ENCODE measurements around the gene RBM26. TPM values are rescaled to one million over a fixed set of nuclear protein-coding genes. Genes with fewer than 3 reads are reported as not detected.

The RBM26 gene
- total and polyA plus RNA-seq, 4 donors, result 6.4 to 18.4 (median 12.3) TPM

DNA sequence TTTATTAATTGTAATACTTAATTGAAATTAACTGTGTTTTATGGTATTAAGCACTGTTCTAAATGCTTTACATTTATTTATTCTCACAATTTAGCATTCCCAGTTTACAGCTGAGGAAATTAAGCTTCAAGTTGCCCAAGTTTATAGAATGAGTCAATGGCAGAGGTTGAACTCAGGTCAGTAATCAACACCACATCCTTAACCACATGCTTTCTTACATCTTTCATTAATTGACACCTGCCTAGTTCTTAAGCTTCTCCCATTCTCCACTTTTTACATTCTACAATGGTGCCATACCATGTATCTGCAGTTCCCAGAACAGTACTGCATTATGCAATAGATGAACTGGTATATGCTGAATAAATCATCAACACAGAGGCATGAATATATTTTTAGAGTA, 11.7 kb upstream of the RBM26 start:
- no peak for DNase-seq (ENCODE audit: low spot score)
- no peaks in the 10 kb centered on the region for H3K27me3 ChIP-seq (ENCODE audit: control insufficient read depth in 4 of 4, insufficient read depth in 4 of 4, low read length in 3 of 4)
- H3K27ac ChIP-seq (ENCODE audit: low read depth in 1 of 2, low read length in 2 of 2), result no peak overlapping the region
- peaks cover 0 to 5% (median 0%) of the 10 kb centered on the region in 4 donors for H3K36me3 ChIP-seq (ENCODE audit: control insufficient read depth in 4 of 4, insufficient read depth in 3 of 4, low read depth in 1 of 4, low read length in 3 of 4)
- H3K9ac ChIP-seq (ENCODE audit: low read depth in 1 of 2, low read length in 2 of 2), result no peak overlapping the region
- H3K4me3 ChIP-seq (ENCODE audit: low read depth in 1 of 3, low read length in 3 of 3), result no peak overlapping the region
- TF ChIP-seq, protein P1, sequence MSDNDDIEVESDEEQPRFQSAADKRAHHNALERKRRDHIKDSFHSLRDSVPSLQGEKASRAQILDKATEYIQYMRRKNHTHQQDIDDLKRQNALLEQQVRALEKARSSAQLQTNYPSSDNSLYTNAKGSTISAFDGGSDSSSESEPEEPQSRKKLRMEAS (IDR thresholded peaks at IDR 0.05), result no peak
- TF ChIP-seq FOXA1 (IDR thresholded peaks at IDR 0.05) (no peak), HNF4A (conservative IDR thresholded peaks at IDR 0.05) (no peak), TAF1 (conservative IDR thresholded peaks at IDR 0.05) (no peak), RXRA (IDR thresholded peaks at IDR 0.05) (no peak), FOXA2 (IDR thresholded peaks at IDR 0.05) (no peak), SP1 (IDR thresholded peaks at IDR 0.05) (no peak), GABPA (IDR thresholded peaks at IDR 0.05 in 1 of 2, conservative IDR thresholded peaks at IDR 0.05 in 1 of 2) (no peak), EGR1 (IDR thresholded peaks at IDR 0.05; ENCODE audit: low read depth in 2 of 2) (no peak), HNF4G (IDR thresholded peaks at IDR 0.05) (no peak), JUND (IDR thresholded peaks at IDR 0.05) (no peak), RAD21 (IDR thresholded peaks at IDR 0.05) (no peak), NR2F2 (IDR thresholded peaks at IDR 0.05) (no peak), YY1 (IDR thresholded peaks at IDR 0.05) (no peak)
- TF ChIP-seq, protein P2, sequence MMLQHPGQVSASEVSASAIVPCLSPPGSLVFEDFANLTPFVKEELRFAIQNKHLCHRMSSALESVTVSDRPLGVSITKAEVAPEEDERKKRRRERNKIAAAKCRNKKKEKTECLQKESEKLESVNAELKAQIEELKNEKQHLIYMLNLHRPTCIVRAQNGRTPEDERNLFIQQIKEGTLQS (IDR thresholded peaks at IDR 0.05), result no peak
- TF ChIP-seq, protein P3, sequence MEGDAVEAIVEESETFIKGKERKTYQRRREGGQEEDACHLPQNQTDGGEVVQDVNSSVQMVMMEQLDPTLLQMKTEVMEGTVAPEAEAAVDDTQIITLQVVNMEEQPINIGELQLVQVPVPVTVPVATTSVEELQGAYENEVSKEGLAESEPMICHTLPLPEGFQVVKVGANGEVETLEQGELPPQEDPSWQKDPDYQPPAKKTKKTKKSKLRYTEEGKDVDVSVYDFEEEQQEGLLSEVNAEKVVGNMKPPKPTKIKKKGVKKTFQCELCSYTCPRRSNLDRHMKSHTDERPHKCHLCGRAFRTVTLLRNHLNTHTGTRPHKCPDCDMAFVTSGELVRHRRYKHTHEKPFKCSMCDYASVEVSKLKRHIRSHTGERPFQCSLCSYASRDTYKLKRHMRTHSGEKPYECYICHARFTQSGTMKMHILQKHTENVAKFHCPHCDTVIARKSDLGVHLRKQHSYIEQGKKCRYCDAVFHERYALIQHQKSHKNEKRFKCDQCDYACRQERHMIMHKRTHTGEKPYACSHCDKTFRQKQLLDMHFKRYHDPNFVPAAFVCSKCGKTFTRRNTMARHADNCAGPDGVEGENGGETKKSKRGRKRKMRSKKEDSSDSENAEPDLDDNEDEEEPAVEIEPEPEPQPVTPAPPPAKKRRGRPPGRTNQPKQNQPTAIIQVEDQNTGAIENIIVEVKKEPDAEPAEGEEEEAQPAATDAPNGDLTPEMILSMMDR (IDR thresholded peaks at IDR 0.05; ENCODE audit: low read depth, low read length, missing input control), result no peak
- TF ChIP-seq, protein P4, sequence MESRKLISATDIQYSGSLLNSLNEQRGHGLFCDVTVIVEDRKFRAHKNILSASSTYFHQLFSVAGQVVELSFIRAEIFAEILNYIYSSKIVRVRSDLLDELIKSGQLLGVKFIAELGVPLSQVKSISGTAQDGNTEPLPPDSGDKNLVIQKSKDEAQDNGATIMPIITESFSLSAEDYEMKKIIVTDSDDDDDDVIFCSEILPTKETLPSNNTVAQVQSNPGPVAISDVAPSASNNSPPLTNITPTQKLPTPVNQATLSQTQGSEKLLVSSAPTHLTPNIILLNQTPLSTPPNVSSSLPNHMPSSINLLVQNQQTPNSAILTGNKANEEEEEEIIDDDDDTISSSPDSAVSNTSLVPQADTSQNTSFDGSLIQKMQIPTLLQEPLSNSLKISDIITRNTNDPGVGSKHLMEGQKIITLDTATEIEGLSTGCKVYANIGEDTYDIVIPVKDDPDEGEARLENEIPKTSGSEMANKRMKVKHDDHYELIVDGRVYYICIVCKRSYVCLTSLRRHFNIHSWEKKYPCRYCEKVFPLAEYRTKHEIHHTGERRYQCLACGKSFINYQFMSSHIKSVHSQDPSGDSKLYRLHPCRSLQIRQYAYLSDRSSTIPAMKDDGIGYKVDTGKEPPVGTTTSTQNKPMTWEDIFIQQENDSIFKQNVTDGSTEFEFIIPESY (IDR thresholded peaks at IDR 0.05), result no peak
- TF ChIP-seq, protein P5, sequence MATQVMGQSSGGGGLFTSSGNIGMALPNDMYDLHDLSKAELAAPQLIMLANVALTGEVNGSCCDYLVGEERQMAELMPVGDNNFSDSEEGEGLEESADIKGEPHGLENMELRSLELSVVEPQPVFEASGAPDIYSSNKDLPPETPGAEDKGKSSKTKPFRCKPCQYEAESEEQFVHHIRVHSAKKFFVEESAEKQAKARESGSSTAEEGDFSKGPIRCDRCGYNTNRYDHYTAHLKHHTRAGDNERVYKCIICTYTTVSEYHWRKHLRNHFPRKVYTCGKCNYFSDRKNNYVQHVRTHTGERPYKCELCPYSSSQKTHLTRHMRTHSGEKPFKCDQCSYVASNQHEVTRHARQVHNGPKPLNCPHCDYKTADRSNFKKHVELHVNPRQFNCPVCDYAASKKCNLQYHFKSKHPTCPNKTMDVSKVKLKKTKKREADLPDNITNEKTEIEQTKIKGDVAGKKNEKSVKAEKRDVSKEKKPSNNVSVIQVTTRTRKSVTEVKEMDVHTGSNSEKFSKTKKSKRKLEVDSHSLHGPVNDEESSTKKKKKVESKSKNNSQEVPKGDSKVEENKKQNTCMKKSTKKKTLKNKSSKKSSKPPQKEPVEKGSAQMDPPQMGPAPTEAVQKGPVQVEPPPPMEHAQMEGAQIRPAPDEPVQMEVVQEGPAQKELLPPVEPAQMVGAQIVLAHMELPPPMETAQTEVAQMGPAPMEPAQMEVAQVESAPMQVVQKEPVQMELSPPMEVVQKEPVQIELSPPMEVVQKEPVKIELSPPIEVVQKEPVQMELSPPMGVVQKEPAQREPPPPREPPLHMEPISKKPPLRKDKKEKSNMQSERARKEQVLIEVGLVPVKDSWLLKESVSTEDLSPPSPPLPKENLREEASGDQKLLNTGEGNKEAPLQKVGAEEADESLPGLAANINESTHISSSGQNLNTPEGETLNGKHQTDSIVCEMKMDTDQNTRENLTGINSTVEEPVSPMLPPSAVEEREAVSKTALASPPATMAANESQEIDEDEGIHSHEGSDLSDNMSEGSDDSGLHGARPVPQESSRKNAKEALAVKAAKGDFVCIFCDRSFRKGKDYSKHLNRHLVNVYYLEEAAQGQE (IDR thresholded peaks at IDR 0.05), result no peak
- H3K9me3 ChIP-seq (ENCODE audit: control insufficient read depth in 4 of 4, low read length in 3 of 4), result no peaks in the 10 kb centered on the region
- no peaks in the 10 kb centered on the region for H3K4me1 ChIP-seq (ENCODE audit: control insufficient read depth in 4 of 4, insufficient read depth in 4 of 4, low read length in 3 of 4)
